OCI-LY7 (cell line): Measurements from ENCODE around the gene FGF2. TPM values are rescaled to one million over a fixed set of nuclear protein-coding genes. Genes with fewer than 3 reads are reported as not detected.

Experiments
- BruUV-seq: library from RNA; stranded (reverse); fragments of 400-500 nt; replicated peaks from 2 replicates; lab custom pipeline; 2021; lab: Mats Ljungman, UMichigan
- CTCF ChIA-PET: fragments of 300-600 bp; sonication (Branson Sonifier 250); formaldehyde crosslinking; loops from one replicate; lab custom pipeline; 2022; ENCODE audit warnings: antibody characterized with exemption; ENCODE audit not compliant: unreplicated experiment; lab: Charles Lee
- POLR2A ChIA-PET: fragments of 300-600 bp; sonication (Branson Sonifier 250); formaldehyde crosslinking; loops from one replicate; lab custom pipeline; 2022; ENCODE audit warnings: antibody characterized with exemption; lab: Charles Lee
- DNase-seq: peaks from one replicate; pipeline ENCODE4 v3.0.0-alpha.2; 2015; ENCODE audit warnings: low spot score
- H2AFZ ChIP-seq: fragments of 200-600 bp; sonication (generic), shearing (Covaris generic); 2 replicates; pipeline ENCODE4 v1.6.1; 2014; ENCODE audit warnings: mild to moderate bottlenecking, antibody characterized with exemption, low read length, moderate library complexity
- H3K27ac ChIP-seq: fragments of 200-600 bp; sonication (generic); 2 replicates; pipeline ENCODE4 v1.5.1; 2014; ENCODE audit warnings: mixed run types, low read depth, mild to moderate bottlenecking, moderate library complexity, low read length, inconsistent platforms; ENCODE audit not compliant: poor library complexity, severe bottlenecking
- H3K36me3 ChIP-seq: fragments of 200-600 bp; sonication (generic); 2 replicates; pipeline ENCODE4 v1.6.1; 2014; ENCODE audit warnings: mild to moderate bottlenecking, antibody characterized with exemption, low read length, moderate library complexity, mixed read lengths; ENCODE audit not compliant: insufficient read depth
- H3K4me1 ChIP-seq: fragments of 200-600 bp; sonication (generic); 2 replicates; pipeline ENCODE4 v1.5.1; 2014; ENCODE audit warnings: mild to moderate bottlenecking, low read length; ENCODE audit not compliant: insufficient read depth, poor library complexity, severe bottlenecking
- H3K4me2 ChIP-seq: fragments of 200-600 bp; sonication (generic); 2 replicates; pipeline ENCODE4 v1.6.1; 2014; ENCODE audit warnings: mild to moderate bottlenecking, low read length
- H3K4me3 ChIP-seq: fragments of 200-600 bp; sonication (generic); 2 replicates; pipeline ENCODE4 v1.5.1; 2014; ENCODE audit warnings: mild to moderate bottlenecking, low read depth, low read length; ENCODE audit not compliant: poor library complexity, severe bottlenecking
- H3K79me2 ChIP-seq: fragments of 200-600 bp; sonication (generic); 2 replicates; pipeline ENCODE4 v1.6.1; 2016; ENCODE audit warnings: low read depth, mild to moderate bottlenecking, low read length, moderate library complexity, mixed read lengths; ENCODE audit not compliant: insufficient read depth
- H3K9me2 ChIP-seq: fragments of 200-600 bp; sonication (generic); 2 replicates; pipeline ENCODE4 v1.6.1; 2016; ENCODE audit warnings: mild to moderate bottlenecking, low read length, mixed read lengths; ENCODE audit not compliant: insufficient read depth
- H3K9me3 ChIP-seq: fragments of 200-600 bp; sonication (generic); 2 replicates; pipeline ENCODE4 v1.6.1; 2014; ENCODE audit warnings: mild to moderate bottlenecking, mixed run types, low read length, mixed read lengths
- H4K20me1 ChIP-seq: fragments of 200-600 bp; sonication (generic); 2 replicates; pipeline ENCODE4 v1.6.1; 2014; ENCODE audit warnings: mild to moderate bottlenecking, antibody characterized with exemption, low read length, moderate library complexity, mixed read lengths; ENCODE audit not compliant: insufficient read depth
- CTCF ChIP-seq: fragments of 200-600 bp; sonication (generic); conservative IDR thresholded peaks from 2 replicates; pipeline ENCODE4 v1.5.1; 2014; ENCODE audit warnings: mild to moderate bottlenecking, antibody characterized with exemption, low read length, moderate library complexity, mixed read lengths
- EZH2phosphoT487 ChIP-seq: fragments of 200-600 bp; sonication (generic); IDR thresholded peaks from 2 replicates; pipeline ENCODE4 v1.6.1; 2018; ENCODE audit warnings: low read depth, borderline replicate concordance, mild to moderate bottlenecking, mixed run types, antibody characterized with exemption, low read length, moderate library complexity, mixed read lengths
- intact Hi-C: fragments of 100-400 bp; cut with micrococcal nuclease; formaldehyde crosslinking; loops from one replicate; pipeline ENCODE4 v1.10.0; 2022; ENCODE audit not compliant: unreplicated experiment
- total RNA-seq, 2 experiments: library from RNA; depleted of rRNA in 1 of 2; stranded (reverse); fragments of >200 nt in 1 of 2; shearing (Covaris generic) in 1 of 2; gene quantifications; 2 replicates each; pipeline ENCODE4 v1.2.3, GENCODE V29; 2014 to 2022

The FGF2 gene
- total RNA-seq, 2 experiments from 2014 or later, result 0.53 TPM; not detected in 1

DNA sequence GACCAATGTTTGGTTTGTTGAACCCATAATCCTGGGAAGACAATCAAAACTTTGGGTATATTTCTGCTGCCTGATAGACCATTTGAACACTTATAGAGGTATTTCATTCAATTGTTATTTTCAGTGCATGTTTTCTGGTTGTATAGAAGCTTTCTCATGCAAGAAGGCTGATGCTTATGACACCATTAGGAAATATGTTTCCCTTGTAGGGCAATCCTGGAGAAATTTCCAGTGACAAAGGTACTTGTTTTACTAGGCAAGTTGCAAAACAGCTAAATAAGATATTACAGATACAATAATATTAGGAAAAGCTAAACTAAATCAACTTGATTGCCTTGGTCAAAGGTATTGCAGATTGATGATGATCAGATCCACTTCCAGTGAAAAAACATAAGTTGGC lies 32.8 kb upstream of the FGF2 start:
- Histone ChIP-seq H4K20me1 (no peaks in the 10 kb centered on the region), H3K9me3 (no peaks in the 10 kb centered on the region), H3K79me2 (no peaks in the 10 kb centered on the region), H3K4me1 (no peaks in the 10 kb centered on the region), H2AFZ (no peak overlapping the region), H3K36me3 (no peaks in the 10 kb centered on the region), H3K4me2 (no peak overlapping the region), H3K27ac (no peak overlapping the region), H3K9me2 (no peaks in the 10 kb centered on the region), H3K4me3 (no peak overlapping the region)
- ChIA-PET POLR2A (interaction anchor here (0.7 kb wide), 1 partner anchor 215 kb away, joined by 3 read pairs; no protein-coding TSS in a partner anchor), CTCF (no interaction called here)
- BruUV-seq, result no TSS peak
- intact Hi-C loops, result no loop called here
- TF ChIP-seq EZH2phosphoT487, result no peak
- no peak for TF ChIP-seq CTCF
- DNase-seq, result no peak

DNA sequence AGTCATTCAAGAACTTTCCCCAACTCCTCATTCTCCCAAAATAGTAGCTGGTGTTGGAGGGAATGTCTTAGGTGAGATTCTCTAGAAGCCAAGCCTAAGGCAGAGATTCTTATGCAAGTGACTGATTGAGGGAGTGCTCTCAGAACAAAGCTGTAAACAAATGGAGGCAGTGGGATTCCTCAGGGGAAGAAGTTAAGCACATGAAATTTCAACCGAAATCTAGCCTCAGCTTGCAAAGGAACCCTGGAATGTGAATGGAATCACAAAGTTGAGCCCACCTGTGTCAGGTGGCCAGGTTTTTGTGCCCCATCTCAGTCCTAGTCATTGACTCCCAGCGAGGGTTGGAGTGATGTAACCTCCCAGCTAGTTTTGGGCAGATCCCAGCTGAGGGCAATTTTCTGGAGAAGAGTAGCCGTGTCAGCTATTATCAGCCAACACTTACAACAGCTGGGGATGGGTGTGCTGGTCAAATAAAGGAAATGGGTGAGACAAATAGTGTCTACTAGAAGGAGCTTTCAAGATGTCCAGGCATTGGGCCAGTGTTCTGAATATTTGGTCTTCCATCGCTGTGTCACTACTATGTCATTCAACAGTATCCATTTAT lies 29.7 kb upstream of the FGF2 start:
- Histone ChIP-seq H3K79me2 (no peaks in the 10 kb centered on the region), H3K4me2 (no peak overlapping the region), H3K9me3 (no peaks in the 10 kb centered on the region), H3K36me3 (no peaks in the 10 kb centered on the region), H2AFZ (no peak overlapping the region), H3K27ac (no peak overlapping the region), H3K9me2 (no peaks in the 10 kb centered on the region), H3K4me3 (no peak overlapping the region), H3K4me1 (no peaks in the 10 kb centered on the region), H4K20me1 (no peaks in the 10 kb centered on the region)
- POLR2A ChIA-PET, result interaction anchor here (0.6 kb wide), 1 partner anchor 361 kb away, joined by 3 read pairs; no protein-coding TSS in a partner anchor
- CTCF ChIA-PET, result no interaction called here
- DNase-seq, result no peak
- TF ChIP-seq CTCF (no peak), EZH2phosphoT487 (no peak)
- intact Hi-C loops, result no loop called here
- BruUV-seq, result no TSS peak

DNA sequence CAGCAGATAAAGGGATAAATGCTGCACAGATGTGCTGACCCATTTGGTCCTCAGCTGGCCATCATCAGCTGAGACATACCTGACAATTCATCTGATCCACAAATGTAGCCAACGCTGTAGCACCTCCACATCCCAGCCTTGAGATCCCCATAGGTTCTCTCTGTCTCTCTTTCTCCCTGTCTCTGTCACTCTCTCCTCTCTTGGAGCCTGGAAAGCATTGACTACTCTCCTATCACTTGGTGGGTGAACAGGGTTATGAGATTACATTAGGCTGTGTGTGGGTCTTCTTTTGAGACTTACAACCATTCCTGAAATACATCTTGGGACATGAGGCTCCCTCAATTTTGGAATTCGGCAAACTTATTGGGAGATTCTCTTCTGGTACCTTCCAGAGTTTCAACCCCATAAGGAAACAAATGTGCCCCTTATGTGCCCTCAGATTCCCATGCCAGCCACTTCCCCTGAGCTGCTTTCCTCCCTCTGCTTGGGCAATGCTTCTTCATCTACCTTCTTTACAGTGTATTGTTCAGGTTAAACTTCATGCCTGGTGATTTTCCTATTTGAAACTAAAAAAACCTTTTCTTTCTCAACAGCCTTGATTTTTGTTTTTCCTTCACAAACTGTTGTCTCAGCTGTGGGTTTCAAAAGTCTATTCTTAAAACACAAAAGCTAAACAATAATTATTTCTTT lies 29.1 kb upstream of the FGF2 start:
- no peaks in the 10 kb centered on the region for H3K4me1 ChIP-seq
- intact Hi-C loops, result no loop called here

More for the DNA sequence above, 29.1 kb upstream of the FGF2 start:
- Histone ChIP-seq H4K20me1 (no peaks in the 10 kb centered on the region), H3K9me2 (no peaks in the 10 kb centered on the region), H3K79me2 (no peaks in the 10 kb centered on the region), H2AFZ (no peak overlapping the region), H3K27ac (no peak overlapping the region), H3K4me3 (no peak overlapping the region), H3K9me3 (no peaks in the 10 kb centered on the region), H3K36me3 (no peaks in the 10 kb centered on the region), H3K4me2 (no peak overlapping the region)
- TF ChIP-seq EZH2phosphoT487 (no peak), CTCF (no peak)
- no peak for DNase-seq
- ChIA-PET POLR2A (interaction anchor here (0.6 kb wide), 1 partner anchor 361 kb away, joined by 3 read pairs; no protein-coding TSS in a partner anchor), CTCF (no interaction called here)
- no TSS peak for BruUV-seq
